ENCODE measurements around the gene NME4.
"Not testable (repeated sequence)": the region's sequence is repeated elsewhere in the genome, so short reads cannot be mapped to it uniquely, and the experiment has no call there.

NME4 gene

DNA sequence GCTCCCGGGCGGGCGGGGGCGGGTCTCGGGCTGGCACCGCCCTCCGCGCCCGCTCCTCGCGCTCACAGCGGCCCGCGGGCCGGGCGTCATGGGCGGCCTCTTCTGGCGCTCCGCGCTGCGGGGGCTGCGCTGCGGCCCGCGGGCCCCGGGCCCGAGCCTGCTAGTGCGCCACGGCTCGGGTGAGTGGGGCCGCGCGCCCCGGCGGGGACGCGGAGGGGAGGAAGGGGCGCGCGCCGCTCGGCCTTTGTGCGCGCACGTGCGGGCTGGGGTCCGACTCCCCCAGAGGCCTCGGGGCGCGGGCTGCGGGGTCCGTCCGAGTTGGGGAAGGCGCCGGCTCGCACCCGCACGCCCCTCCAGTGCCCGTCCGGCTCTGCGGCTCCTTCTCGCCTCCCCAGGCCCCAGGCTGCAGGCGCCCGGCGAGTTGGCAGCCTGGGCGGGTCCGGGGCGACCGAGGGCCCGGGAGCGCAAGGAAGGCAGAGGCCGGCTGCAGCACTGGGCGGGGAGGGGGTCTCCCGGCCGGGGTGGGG is at the start of gene NME4:
TSS of gene NME4 (plus strand) at position 65 of the 527 bp plus-strand sequence. CDS start at position 89, 24 bp downstream.
- in situ Hi-C loops (cut with MboI; ENCODE audit: low sequenced_read_pairs), result loop anchor here (10.0 kb wide), 1 partner anchor 268 kb away; the partner anchor contains the start of gene RHOT2

DNA sequence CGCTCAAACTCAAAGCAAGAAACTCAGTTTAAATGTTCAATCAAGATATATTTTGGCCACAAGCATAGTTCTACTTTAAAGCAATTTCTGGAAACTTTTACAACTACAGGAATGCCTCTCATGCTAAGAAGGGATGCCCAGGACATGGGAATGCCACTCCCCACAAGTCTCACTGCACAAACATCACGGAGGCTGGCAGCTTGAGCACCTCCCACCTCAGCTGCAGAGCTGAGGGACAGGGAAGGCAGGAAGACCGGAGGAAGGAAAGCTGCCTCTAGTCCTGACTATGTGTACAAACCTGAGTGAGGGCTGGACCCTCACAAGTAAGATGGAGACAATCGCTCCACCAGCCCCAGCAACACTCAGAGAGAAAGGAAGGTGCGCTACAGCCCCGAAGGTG is 49.8 kb upstream of the NME4 start:
- in situ Hi-C loops (cut with MboI; ENCODE audit: low sequenced_read_pairs), result no loop called here

DNA sequence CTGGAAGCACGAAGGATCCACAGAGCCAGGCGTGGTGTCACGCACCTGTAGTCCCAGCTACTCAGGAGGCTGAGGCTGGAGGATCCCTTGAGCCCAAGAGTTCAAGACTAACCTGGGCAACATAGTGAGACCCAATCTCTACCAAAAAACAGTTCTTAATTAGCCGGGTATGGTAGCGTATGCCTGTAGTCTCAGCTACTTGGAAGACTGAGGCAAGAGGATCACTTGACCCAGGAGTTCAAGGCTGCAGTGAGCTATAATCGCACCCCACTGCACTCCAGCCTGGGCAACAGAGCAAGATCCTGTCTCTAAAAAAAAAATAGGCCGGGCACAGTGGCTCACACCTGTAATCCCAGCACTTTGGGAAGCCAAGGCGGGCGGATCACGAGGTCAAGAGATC is 48.5 kb upstream of the NME4 start:
- in situ Hi-C loops (cut with MboI; ENCODE audit: low sequenced_read_pairs), result not testable (repeated sequence)

DNA sequence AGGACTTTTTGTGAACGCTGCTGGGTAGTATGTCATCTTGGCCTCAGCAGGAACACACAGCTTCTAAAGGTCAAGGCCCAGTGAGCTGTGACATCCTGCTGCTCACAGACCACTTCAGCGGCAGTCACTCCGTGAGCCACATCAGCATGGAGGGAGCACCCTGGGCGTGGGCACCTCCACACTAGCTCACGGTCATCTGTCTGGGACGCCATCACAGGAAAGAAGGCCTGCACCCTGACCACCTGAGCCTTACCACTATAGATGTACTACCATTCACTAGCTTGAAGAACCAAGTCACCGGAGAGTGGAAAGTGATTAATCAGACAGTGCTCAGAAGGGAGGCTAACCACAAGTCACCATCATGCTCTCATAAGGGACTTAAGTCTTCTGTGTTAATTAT is 47.8 kb upstream of the NME4 start:
- in situ Hi-C loops (cut with MboI; ENCODE audit: low sequenced_read_pairs), result no loop called here

GRCh38 chr16:350203-350602 is 46.8 kb upstream of the NME4 start:
- in situ Hi-C loops (cut with MboI; ENCODE audit: low sequenced_read_pairs), result no loop called here

DNA sequence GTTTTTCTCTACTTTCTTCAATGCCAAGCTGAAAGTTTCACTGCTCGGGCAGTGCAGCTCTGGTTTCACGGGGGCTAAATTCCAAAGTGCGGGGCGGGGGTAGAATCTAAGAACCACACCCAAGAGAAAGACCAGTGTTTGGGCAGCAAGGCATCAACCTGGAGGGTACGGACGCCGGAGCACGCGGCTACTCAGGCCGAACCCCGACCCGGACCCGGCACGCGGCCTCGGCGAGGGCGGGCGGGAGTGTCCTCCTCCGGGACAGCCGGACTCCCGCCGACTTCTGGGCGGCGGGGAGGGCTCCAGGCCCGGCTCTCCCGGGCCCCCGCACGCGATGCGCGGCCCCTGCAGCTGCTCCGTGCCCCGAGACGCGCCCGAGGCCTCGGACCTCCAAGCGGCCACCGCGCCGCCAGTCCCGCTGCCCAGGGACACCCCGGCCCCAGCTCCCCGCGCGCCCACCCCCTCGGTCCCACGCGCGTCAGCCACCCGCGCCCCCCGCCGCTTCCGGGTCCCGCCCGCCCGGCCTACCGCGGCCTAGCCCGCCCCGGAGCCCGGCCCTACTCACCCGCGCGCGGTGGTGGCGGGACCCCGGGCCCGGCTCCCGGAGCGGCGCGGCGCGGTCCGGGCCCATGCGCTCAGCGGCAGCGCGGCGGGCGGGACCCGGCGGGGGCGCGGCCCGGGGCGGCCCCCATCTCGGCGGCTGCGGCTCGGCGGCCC is 45.0 kb upstream of the NME4 start:
- in situ Hi-C loops (cut with MboI; ENCODE audit: low sequenced_read_pairs), result no loop called here

DNA sequence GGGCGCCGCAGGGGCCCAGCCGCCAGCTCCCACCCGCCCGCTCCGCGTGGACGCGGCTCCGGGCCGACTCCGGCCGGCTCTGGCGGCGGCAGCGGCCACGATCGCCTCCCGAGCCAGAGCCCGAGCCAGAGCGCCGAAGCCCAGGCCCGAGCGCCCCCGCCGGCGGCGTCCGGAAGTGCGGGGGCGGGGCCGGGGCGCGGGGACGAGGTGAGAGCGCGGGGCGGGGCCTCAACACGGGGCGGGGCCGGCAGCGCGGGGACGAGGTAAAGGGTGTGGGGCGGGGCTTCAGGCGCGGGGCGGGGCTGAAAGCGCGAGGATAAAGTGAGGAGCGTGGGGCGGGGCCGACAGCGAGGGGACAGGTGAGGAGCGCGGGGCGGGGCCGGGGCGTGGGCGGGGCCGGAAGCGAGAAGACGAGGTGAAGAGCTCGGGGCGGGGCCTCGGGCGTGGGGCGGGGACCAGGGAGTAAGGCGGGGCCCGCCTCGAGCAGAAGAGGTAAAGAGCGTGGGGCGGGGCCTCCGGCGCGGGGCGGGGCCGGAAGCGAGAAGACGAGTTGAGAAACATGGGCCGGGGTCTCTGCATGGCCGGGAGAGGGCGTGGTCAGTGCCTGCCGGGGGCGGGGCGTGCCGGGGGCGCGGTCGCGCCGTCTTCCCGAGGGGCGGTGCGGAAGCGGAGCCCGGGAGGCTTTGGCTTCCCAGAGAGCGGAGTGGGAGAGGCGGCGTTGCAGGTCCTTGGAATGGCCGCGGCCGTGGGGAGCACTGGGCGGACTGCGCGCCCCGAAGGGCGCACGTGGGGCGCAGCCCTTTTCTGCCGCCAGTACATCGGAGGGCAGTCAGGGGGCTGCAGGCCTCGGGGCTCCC is 44.2 kb upstream of the NME4 start, which contains the start of gene AXIN1:
TSS of gene AXIN1 (minus strand) at position 177 of the 857 bp plus-strand sequence. CDS start 5,698 bp downstream, outside the sequence.
- in situ Hi-C loops (cut with MboI; ENCODE audit: low sequenced_read_pairs), result no loop called here

GRCh38 chr16:353404-354290 is 43.4 kb upstream of the NME4 start:
- in situ Hi-C loops (cut with MboI; ENCODE audit: low sequenced_read_pairs), result no loop called here

DNA sequence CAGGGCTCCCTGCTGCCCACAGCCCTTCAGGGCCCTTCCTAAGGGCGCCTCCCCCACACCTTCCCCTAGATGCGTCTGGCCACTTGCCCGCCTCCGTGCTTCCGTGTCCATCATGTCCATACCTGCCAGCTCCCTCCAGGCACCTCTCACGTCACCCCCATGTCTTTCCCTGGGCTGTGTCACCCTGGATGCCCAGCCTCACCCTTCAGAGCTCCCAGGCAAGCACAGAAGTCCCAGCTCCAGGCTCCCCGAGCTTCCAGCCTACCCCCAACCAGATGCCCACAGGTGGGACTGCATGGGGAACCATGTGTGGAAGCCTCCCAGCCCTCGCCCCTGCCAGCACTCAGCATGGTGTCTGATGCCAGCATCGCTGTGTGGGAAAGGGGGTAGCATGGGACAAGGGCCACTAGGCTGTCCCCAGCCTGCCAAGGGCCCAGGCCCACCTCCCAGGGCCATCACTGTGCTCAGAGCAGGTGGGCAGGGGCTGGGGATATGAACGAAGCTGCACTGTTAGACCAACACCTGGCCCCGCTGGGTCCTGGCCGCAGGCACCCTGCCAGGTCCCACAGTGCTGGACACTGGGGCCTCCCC is 42.6 kb upstream of the NME4 start:
- in situ Hi-C loops (cut with MboI; ENCODE audit: low sequenced_read_pairs), result no loop called here

DNA sequence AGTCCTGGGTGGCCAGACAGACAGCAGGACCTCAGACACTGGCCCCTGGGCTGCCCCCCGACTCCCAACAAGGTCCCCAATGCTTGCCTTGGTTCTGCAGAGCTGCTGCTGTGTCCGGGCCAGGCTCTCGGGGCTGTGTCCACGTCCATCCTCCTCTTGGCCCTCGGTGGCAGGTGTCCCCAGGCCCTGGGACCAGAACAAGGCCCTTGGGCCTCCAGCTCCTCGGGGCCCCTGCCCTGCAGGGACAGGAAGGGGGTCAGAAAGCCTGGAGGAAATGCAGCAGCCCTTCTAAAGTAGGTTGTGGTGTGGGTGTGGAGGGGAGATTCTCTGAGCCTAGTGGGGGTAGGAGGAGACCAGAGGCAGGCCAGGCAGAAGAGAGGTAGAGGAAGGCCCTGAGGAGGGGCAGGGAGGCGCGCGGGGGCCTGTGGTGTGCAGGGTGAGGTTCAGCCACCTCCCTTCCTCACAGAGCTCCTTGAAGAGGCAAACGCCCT is 42.0 kb upstream of the NME4 start:
- in situ Hi-C loops (cut with MboI; ENCODE audit: low sequenced_read_pairs), result no loop called here

DNA sequence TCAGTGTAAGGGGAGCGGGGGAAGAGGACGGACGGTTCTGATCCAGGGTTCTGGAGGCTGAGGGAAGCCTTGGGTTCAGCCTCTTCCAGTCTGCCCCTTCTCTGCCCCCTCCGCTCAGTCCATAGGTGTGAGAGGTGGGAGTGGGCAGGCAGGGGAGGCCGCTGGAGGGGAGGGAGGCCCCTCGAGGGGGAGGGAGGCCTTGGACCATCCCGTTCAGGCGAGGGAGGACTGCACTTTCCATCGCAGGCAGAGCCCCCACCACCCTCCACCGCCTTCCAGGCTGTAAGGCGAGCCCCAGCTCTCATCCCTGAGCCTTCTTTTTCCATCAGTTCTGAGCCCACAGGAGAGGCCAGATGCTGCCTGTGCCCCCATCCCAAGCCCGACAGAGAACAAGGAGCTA is 40.3 kb upstream of the NME4 start:
- in situ Hi-C loops (cut with MboI; ENCODE audit: low sequenced_read_pairs), result no loop called here

- in situ Hi-C loops (cut with MboI; ENCODE audit: low sequenced_read_pairs), result no loop called here
Measured at GRCh38 chr16:359067-359763, 37.8 kb upstream of the NME4 start.

DNA sequence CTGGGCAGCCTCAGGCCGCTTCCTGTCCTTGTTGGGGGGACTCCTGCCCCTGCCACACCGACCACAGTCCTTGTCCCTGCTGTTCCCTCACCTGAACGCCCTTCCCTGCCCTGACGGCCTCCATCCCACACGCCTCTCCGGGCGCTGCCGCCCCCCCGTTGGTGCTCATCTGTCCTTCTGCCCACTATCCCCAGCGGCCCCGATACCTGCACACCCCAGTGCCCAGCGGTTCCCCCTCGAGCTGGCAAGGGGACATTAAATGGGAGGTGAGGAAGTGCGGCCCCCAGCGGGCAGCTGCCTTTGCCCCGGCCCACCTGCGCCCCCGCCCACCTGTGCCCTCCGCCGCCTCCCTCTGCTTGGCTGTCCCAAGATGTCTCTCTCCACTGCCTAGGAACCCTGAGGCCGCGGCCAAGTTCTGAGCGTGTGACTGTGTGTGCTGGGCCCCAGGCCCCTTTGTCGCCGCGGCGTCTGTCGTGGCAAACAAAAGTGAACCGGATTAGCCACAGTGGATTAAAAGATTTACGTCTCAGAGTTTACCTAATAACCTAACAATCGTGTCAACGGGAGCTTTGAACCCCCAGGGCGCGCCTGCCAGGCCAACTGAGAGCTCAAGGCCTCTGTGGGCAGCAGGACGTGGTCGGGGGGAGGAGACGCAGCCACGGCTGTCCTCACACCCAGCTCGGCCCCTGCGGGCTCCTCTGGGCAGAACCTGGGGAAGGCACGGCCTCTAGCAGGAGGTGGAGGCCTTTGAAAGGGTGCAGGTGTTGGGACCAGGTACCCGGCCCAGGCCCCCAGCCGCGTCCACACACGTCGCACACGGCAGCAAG is 36.9 kb upstream of the NME4 start:
- in situ Hi-C loops (cut with MboI; ENCODE audit: low sequenced_read_pairs), result no loop called here

GRCh38 chr16:360698-361336 is 36.2 kb upstream of the NME4 start:
- in situ Hi-C loops (cut with MboI; ENCODE audit: low sequenced_read_pairs), result no loop called here

GRCh38 chr16:361341-361871 is 35.6 kb upstream of the NME4 start:
- in situ Hi-C loops (cut with MboI; ENCODE audit: low sequenced_read_pairs), result no loop called here

DNA sequence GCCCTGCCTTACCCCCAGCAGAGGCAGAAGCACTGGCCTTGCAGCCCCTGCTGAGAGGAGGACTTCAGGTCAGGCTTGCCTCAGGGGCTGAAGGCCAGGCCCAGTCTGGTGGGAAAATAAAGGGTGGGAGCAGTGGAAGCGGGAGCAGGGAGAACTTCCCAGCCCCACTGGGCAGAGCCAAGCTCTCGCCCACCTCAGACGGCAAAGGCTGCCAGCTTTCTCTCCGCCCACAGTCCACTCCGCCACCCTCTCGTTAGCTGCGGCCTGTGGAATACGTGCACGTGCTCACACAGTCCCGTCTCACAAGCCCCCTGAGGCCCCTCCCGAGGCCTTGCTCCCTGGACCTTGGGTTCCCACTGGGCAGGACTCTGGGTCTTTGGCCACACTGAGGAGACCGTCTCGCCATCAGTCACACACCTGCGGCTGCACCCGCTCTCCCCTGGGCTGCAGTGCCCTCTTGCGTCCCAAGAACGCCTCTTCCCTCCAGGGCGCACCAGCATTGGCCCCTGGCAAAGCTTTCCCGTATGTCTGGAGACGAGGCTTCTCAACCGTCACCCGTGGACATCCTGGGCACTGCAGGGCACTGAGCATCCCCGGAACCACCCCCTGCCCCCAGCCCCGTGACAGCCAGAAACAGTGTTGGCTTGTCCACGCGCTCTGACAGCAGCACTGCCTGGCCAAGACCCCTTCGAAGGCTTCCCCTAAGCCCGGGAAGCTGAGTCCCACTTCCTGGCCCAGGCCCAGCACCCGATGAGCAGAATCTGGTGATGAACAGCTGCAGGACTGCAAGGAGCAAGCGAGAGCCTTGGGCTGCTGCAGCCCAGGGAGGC is 34.9 kb upstream of the NME4 start:
- in situ Hi-C loops (cut with MboI; ENCODE audit: low sequenced_read_pairs), result no loop called here

DNA sequence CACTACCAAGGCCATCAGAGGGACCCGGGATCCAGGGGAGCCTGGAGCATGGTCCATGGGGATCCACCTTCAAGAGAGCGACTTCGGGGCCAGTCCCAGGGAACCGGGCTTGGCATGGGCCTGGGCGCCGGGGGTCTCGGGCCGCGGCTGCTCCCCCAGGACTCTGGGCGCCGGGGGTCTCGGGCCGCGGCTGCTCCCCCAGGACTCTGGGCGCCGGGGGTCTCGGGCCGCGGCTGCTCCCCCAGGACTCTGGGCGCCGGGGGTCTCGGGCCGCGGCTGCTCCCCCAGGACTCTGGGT is 34.3 kb upstream of the NME4 start:
- in situ Hi-C loops (cut with MboI; ENCODE audit: low sequenced_read_pairs), result not testable (repeated sequence)
